HCT116 (cell line): ENCODE measurements around the gene PHACTR4. TPM values are rescaled to one million over a fixed set of nuclear protein-coding genes. Genes with fewer than 3 reads are reported as not detected.

Experiments
- ATAC-seq: fragments of 200-7000 bp; cut with Tn5 transposase; 2 replicates; pipeline ENCODE4 v1.9.1; 2020; ENCODE audit warnings: mild to moderate bottlenecking, moderate library complexity
- BruUV-seq: library from RNA; stranded (reverse); fragments of 400-500 nt; replicated peaks from 2 replicates; lab custom pipeline; 2021; lab: Mats Ljungman, UMichigan
- CTCF ChIA-PET: fragments of 300-600 bp; sonication (Branson Sonifier 250); formaldehyde crosslinking; loops from one replicate; lab custom pipeline; 2021; ENCODE audit warnings: antibody characterized with exemption; lab: Charles Lee
- POLR2A ChIA-PET: fragments of 300-600, 350-600 bp; sonication (Branson Sonifier 250); formaldehyde crosslinking; loops from one replicate; lab custom pipeline; 2021; ENCODE audit warnings: antibody characterized with exemption; lab: Charles Lee
- RAD21 ChIA-PET, 2 experiments: fragments of 300-600 bp; sonication (Branson Sonifier 250); formaldehyde crosslinking; loops; one replicate each; lab custom pipeline; 2023; ENCODE audit warnings: low total read pairs in 2 of 2; ENCODE audit not compliant: uncharacterized antibody in 2 of 2, unreplicated experiment in 2 of 2, low non-redundant PET in 1 of 2; lab: Charles Lee
- DNase-seq: peaks from one replicate; pipeline ENCODE4 v3.0.0-alpha.2; 2010; ENCODE audit warnings: low read depth, low spot score
- H2AFZ ChIP-seq: fragments of 200-600 bp; shearing (Covaris generic), sonication (generic); 2 replicates; pipeline ENCODE4 v1.6.1; 2017; ENCODE audit warnings: low read depth, mixed run types, mixed read lengths, antibody characterized with exemption, low read length; ENCODE audit not compliant: poor library complexity, severe bottlenecking
- H3K27ac ChIP-seq: 2 replicates; pipeline ENCODE4 v1.5.1; 2012; ENCODE audit warnings: low read depth, low read length
- H3K27me3 ChIP-seq: fragments of 200-600 bp; sonication (generic); 2 replicates; pipeline ENCODE4 v1.6.1; 2016; ENCODE audit warnings: mixed run types, low read length, mixed read lengths; ENCODE audit not compliant: insufficient read depth
- H3K36me3 ChIP-seq, 2 experiments: fragments of 200-500 bp in 1 of 2; fragments of 200-600 bp in 1 of 2; sonication (Bioruptor generic) in 1 of 2; sonication (generic) in 1 of 2; 2 replicates each; pipeline versions ENCODE4 v1.5.1 to v1.6.1; 2014 to 2016; ENCODE audit warnings: low read length in 2 of 2, inconsistent platforms in 1 of 2, mixed read lengths in 1 of 2, mixed run types in 1 of 2; ENCODE audit not compliant: insufficient read depth in 2 of 2, control insufficient read depth in 1 of 2
- H3K4me1 ChIP-seq, 2 experiments: fragments of 200-600 bp in 1 of 2; sonication (generic) in 1 of 2; 2 replicates each; pipeline versions ENCODE4 v1.5.1 to v1.6.1; 2012 to 2017; ENCODE audit warnings: low read length in 2 of 2, inconsistent platforms in 1 of 2, mild to moderate bottlenecking in 1 of 2, mixed read lengths in 1 of 2, mixed run types in 1 of 2, moderate library complexity in 1 of 2; ENCODE audit not compliant: insufficient read depth in 2 of 2, control insufficient read depth in 1 of 2
- H3K4me2 ChIP-seq: fragments of 200-600 bp; sonication (generic); 2 replicates; pipeline ENCODE4 v1.6.1; 2017; ENCODE audit warnings: mixed run types, low read length, mixed read lengths
- H3K4me3 ChIP-seq, 2 experiments: fragments of 200-600 bp in 1 of 2; sonication (generic) in 1 of 2; replicated peaks in 1 of 2; 2 replicates each; pipeline ENCODE4 v1.5.1; 2011 to 2016; ENCODE audit warnings: low read length in 2 of 2, control low read depth in 1 of 2, low read depth in 1 of 2, mild to moderate bottlenecking in 1 of 2, mixed read lengths in 1 of 2, mixed run types in 1 of 2
- H3K79me2 ChIP-seq: fragments of 200-600 bp; sonication (generic); 2 replicates; pipeline ENCODE4 v1.6.1; 2017; ENCODE audit warnings: mild to moderate bottlenecking, mixed run types, low read length, moderate library complexity, mixed read lengths; ENCODE audit not compliant: insufficient read depth
- H3K9ac ChIP-seq: fragments of 200-600 bp; sonication (generic); 2 replicates; pipeline ENCODE4 v1.6.1; 2016; ENCODE audit warnings: low read length, mixed read lengths
- H3K9me2 ChIP-seq: fragments of 200-600 bp; sonication (generic), shearing (Covaris generic); 2 replicates; pipeline ENCODE4 v1.6.1; 2017; ENCODE audit warnings: mixed run types, mild to moderate bottlenecking, moderate library complexity; ENCODE audit not compliant: insufficient read depth
- H3K9me3 ChIP-seq, 2 experiments: fragments of 200-500 bp in 1 of 2; fragments of 200-600 bp in 1 of 2; sonication (Bioruptor generic) in 1 of 2; sonication (generic) in 1 of 2; 2 replicates each; pipeline ENCODE4 v1.6.1; 2014 to 2017; ENCODE audit warnings: low read length in 2 of 2, mixed read lengths in 2 of 2, inconsistent platforms in 1 of 2, low read depth in 1 of 2, mild to moderate bottlenecking in 1 of 2, mixed run types in 1 of 2, moderate library complexity in 1 of 2; ENCODE audit not compliant: control insufficient read depth in 1 of 2, insufficient read depth in 1 of 2
- H4K20me1 ChIP-seq: fragments of 200-600 bp; sonication (generic), shearing (Covaris generic); 2 replicates; pipeline ENCODE4 v1.6.1; 2017; ENCODE audit warnings: mixed run types, mild to moderate bottlenecking, moderate library complexity; ENCODE audit not compliant: insufficient read depth
- POLR2A ChIP-seq: IDR thresholded peaks from 2 replicates; pipeline ENCODE4 v1.7.0; 2011; ENCODE audit warnings: borderline replicate concordance; ENCODE audit not compliant: insufficient read depth, insufficient read length; ENCODE audit errors: extremely low read depth
- POLR2AphosphoS5 ChIP-seq: IDR thresholded peaks from 2 replicates; pipeline ENCODE4 v1.6.1; 2011; ENCODE audit warnings: mild to moderate bottlenecking, low read depth, low read length, moderate library complexity
- RAD21 ChIP-seq: IDR thresholded peaks from 2 replicates; pipeline ENCODE4 v1.6.1; 2012; ENCODE audit warnings: low read depth, mild to moderate bottlenecking
- REST ChIP-seq: IDR thresholded peaks from 2 replicates; pipeline ENCODE4 v1.6.1; 2012; ENCODE audit warnings: low read depth
- SP1 ChIP-seq: IDR thresholded peaks from 2 replicates; pipeline ENCODE4 v1.6.1; 2012; ENCODE audit warnings: low read depth
- TCF7L2 ChIP-seq: IDR thresholded peaks from 2 replicates; pipeline ENCODE4 v1.7.0; 2011; ENCODE audit warnings: borderline replicate concordance, inconsistent platforms; ENCODE audit not compliant: insufficient read depth, insufficient read length; ENCODE audit errors: extremely low read depth
- intact Hi-C: fragments of 100-400 bp; cut with micrococcal nuclease; formaldehyde crosslinking; loops from 2 replicates; pipeline ENCODE4 v1.10.0; 2022
- total RNA-seq: library from RNA; stranded (reverse); gene quantifications from one replicate; pipeline ENCODE4 v1.2.1, GENCODE V29; 2021; ENCODE audit not compliant: unreplicated experiment

Gene PHACTR4
- total RNA-seq, 1 experiment from 2014 or later, result 36.0 TPM

GRCh38 chr1:28506907-28507246 lies 137.3 kb downstream of the PHACTR4 start:
- TF ChIP-seq REST, result no peak
- TF ChIP-seq RAD21, result no peak
- no peak for TF ChIP-seq SP1
- peak; percentile 5; the same call in 1 of the 2 replicates for TF ChIP-seq POLR2AphosphoS5
- peak; percentile 27 for TF ChIP-seq POLR2A
- no peak for TF ChIP-seq TCF7L2
- H3K9me2 ChIP-seq, result no peaks in the 10 kb centered on the region
- H3K4me2 ChIP-seq, result peak overlapping the region; percentile 78
- H3K27ac ChIP-seq, result peak overlapping the region; percentile 97
- H3K4me1 ChIP-seq, result peaks cover 25 to 69% of the 10 kb centered on the region in 2 experiments
- H4K20me1 ChIP-seq, result peaks cover 17% of the 10 kb centered on the region; the same call in 1 of the 2 replicates
- peaks cover 21 to 36% of the 10 kb centered on the region in 2 experiments for H3K36me3 ChIP-seq
- H3K9me3 ChIP-seq, result no peaks in the 10 kb centered on the region
- ChIA-PET RAD21 (no interaction called here), CTCF (no interaction called here), POLR2A (interaction anchor here (0.9 to 5.8 kb wide), 5 partner anchors 70 to 178 kb away, joined by 3 to 48 read pairs (median 6); partner anchors contain the start of genes MED18 and PHACTR4)
- ATAC-seq (no peak), DNase-seq (no peak)
- no peaks in the 10 kb centered on the region for H3K27me3 ChIP-seq
- intact Hi-C loops, result loop anchor here (5.0 kb wide), 2 partner anchors 230 to 260 kb away; partner anchors contain the start of gene YTHDF2
- H3K9ac ChIP-seq, result peak overlapping the region; percentile 87
- no peak overlapping the region for H2AFZ ChIP-seq
- H3K4me3 ChIP-seq, result peak overlapping the region; percentile 82 to 94
- H3K79me2 ChIP-seq, result peaks cover 40% of the 10 kb centered on the region
- no TSS peak for BruUV-seq
